B cell (primary cell): Measurements from ENCODE around the gene ATAD3C. TPM values are rescaled to one million over a fixed set of nuclear protein-coding genes. Genes with fewer than 3 reads are reported as not detected.
"Not testable (repeated sequence)": the region's sequence is repeated elsewhere in the genome, so short reads cannot be mapped to it uniquely, and the experiment has no call there.

Experiments used
- ATAC-seq: fragments of 200-7000 bp; cut with Tn5 transposase; one replicate; pipeline ENCODE4 v1.10.0; 2021; ENCODE audit warnings: low read depth, mild to moderate bottlenecking, moderate number of reproducible peaks, moderate library complexity
- CTCF ChIA-PET: fragments of 350-600 bp; sonication (Branson Sonifier 250); formaldehyde crosslinking; loops from one replicate; lab custom pipeline; 2021; ENCODE audit warnings: antibody characterized with exemption, inconsistent platforms; lab: Charles Lee
- POLR2A ChIA-PET: fragments of 350-600 bp; sonication (Branson Sonifier 250); formaldehyde crosslinking; loops from one replicate; lab custom pipeline; 2021; ENCODE audit warnings: antibody characterized with exemption; lab: Charles Lee
- DNase-seq: peaks from one replicate; pipeline ENCODE4 v3.0.0; 2013
- H2AFZ ChIP-seq: 2 replicates; pipeline ENCODE4 v1.6.1; 2012; ENCODE audit warnings: mild to moderate bottlenecking, low read depth, low read length; ENCODE audit not compliant: insufficient read depth, poor library complexity, severe bottlenecking
- H3K27ac ChIP-seq, 2 donors: 1 replicate in 1 of 2; 2 replicates in 1 of 2; pipeline ENCODE4 v1.5.1; 2012 to 2013; ENCODE audit warnings: low read length in 2 of 2, mild to moderate bottlenecking in 2 of 2, moderate library complexity in 1 of 2
- H3K27me3 ChIP-seq, 4 experiments: fragments of 200-600 bp in 1 of 4; sonication (generic) in 1 of 4; replicated peaks in 1 of 4; 1 replicate in 2 of 4; 2 replicates in 2 of 4; pipeline versions ENCODE4 v1.6.1 to v1.7.0; 2013 to 2016; ENCODE audit warnings: low read length in 3 of 4, mild to moderate bottlenecking in 2 of 4, mixed read lengths in 1 of 4, moderate library complexity in 1 of 4; ENCODE audit not compliant: insufficient read depth in 4 of 4, control insufficient read depth in 3 of 4; ENCODE audit errors: control extremely low read depth in 1 of 4
- H3K36me3 ChIP-seq, 2 experiments: replicated peaks in 1 of 2; 1 replicate in 1 of 2; 2 replicates in 1 of 2; pipeline versions ENCODE4 v1.6.1 to v1.7.1; 2013; ENCODE audit warnings: low read length in 1 of 2; ENCODE audit not compliant: insufficient read depth in 2 of 2, control insufficient read depth in 1 of 2; ENCODE audit errors: control extremely low read depth in 1 of 2, extremely low read depth in 1 of 2
- H3K4me1 ChIP-seq, 2 donors: fragments of 200-600 bp in 1 of 2; sonication (generic) in 1 of 2; 1 replicate in 1 of 2; 2 replicates in 1 of 2; pipeline versions ENCODE4 v1.5.1 to v1.6.1; 2013 to 2017; ENCODE audit warnings: low read length in 2 of 2; ENCODE audit not compliant: control insufficient read depth in 2 of 2, insufficient read depth in 2 of 2
- H3K4me2 ChIP-seq: replicated peaks from 2 replicates; pipeline ENCODE3; 2012; ENCODE audit warnings: mild to moderate bottlenecking, low read depth, low read length; ENCODE audit not compliant: poor library complexity, severe bottlenecking
- H3K4me3 ChIP-seq, 5 experiments: fragments of 200-600 bp in 1 of 5; sonication (generic) in 1 of 5; 1 replicate in 3 of 5; 2 replicates in 2 of 5; pipeline versions ENCODE4 v1.5.1 to v1.7.0; 2011 to 2016; ENCODE audit warnings: low read length in 4 of 5, mild to moderate bottlenecking in 4 of 5, low read depth in 2 of 5, control low read depth in 1 of 5, moderate library complexity in 1 of 5; ENCODE audit not compliant: insufficient read depth in 1 of 5; ENCODE audit errors: control extremely low read depth in 1 of 5, extremely low read depth in 1 of 5
- H3K79me2 ChIP-seq: fragments of 200-600 bp; sonication (generic); one replicate; pipeline ENCODE4 v1.6.0; 2016; ENCODE audit warnings: low read length; ENCODE audit not compliant: control insufficient read depth, insufficient read depth
- H3K9ac ChIP-seq: fragments of 200-600 bp; sonication (generic); 2 replicates; pipeline ENCODE4 v1.6.1; 2017; ENCODE audit warnings: mild to moderate bottlenecking, low read length, moderate library complexity
- H3K9me3 ChIP-seq, 3 donors: one replicate each; pipeline versions ENCODE4 v1.6.1 to v1.7.1; 2013; ENCODE audit warnings: low read length in 2 of 3; ENCODE audit not compliant: control insufficient read depth in 2 of 3, insufficient read depth in 1 of 3; ENCODE audit errors: control extremely low read depth in 1 of 3
- H4K20me1 ChIP-seq: 2 replicates; pipeline ENCODE4 v1.6.0; 2012; ENCODE audit warnings: mild to moderate bottlenecking, low read length; ENCODE audit not compliant: insufficient read depth, control insufficient read depth, poor library complexity, severe bottlenecking
- H3K27ac Mint-ChIP-seq: one replicate; pipeline ENCODE4 v1.8.0; 2021; ENCODE audit warnings: mixed read lengths
- H3K27me3 Mint-ChIP-seq: one replicate; pipeline ENCODE4 v1.8.0; 2021; ENCODE audit warnings: mixed read lengths
- H3K4me1 Mint-ChIP-seq: one replicate; pipeline ENCODE4 v1.8.0; 2021; ENCODE audit warnings: mixed read lengths
- H3K4me3 Mint-ChIP-seq: one replicate; pipeline ENCODE4 v1.8.0; 2021; ENCODE audit warnings: mixed read lengths
- H3K9me3 Mint-ChIP-seq: one replicate; pipeline ENCODE4 v1.8.0; 2022; ENCODE audit warnings: mixed read lengths; ENCODE audit not compliant: insufficient read depth
- CTCF ChIP-seq: fragments of 200-600 bp; IDR thresholded peaks from one replicate; pipeline ENCODE4 v1.8.0; 2022; ENCODE audit warnings: antibody characterized with exemption, mild to moderate bottlenecking
- EZH2 ChIP-seq: IDR thresholded peaks from 2 replicates; pipeline ENCODE4 v1.6.1; 2012; ENCODE audit warnings: borderline replicate concordance, low read depth, mild to moderate bottlenecking, moderate library complexity, low read length; ENCODE audit not compliant: insufficient read depth, poor library complexity, severe bottlenecking
- WGBS: methylation state at CpG from one replicate; pipeline ENCODE4 v1.1.5; 2013; ENCODE audit warnings: missing lambda C conversion rate; ENCODE audit not compliant: insufficient coverage; 5-methylcytosine and 5-hydroxymethylcytosine counted together
- intact Hi-C: fragments of 100-400 bp; cut with micrococcal nuclease; formaldehyde crosslinking; loops from one replicate; pipeline ENCODE4 v1.10.0; 2022
- polyA plus RNA-seq: library from polyadenylated mRNA; depleted of rRNA; stranded (reverse); fragments of >200 nt; gene quantifications from 2 replicates; pipeline ENCODE4 v1.2.3, GENCODE V29; 2012
- total RNA-seq, 2 donors: library from RNA; stranded (reverse); fragments of 120-200 nt in 1 of 2; gene quantifications; 1 replicate in 1 of 2; 2 replicates in 1 of 2; pipeline versions ENCODE4 v1.2.3 to v1.2.4, GENCODE V29; 2013 to 2022

ATAD3C gene
- total and polyA plus RNA-seq, 2 donors (not counting 1 experiment from before 2014, with no cell fraction given): 0.20 to 1.1 TPM

- DNase-seq (peak; percentile 11), ATAC-seq (no peak)
- no peak overlapping the region for H2AFZ ChIP-seq
- peaks cover 0 to 6% (median 0%) of the 10 kb centered on the region in 3 donors for H3K9me3 ChIP-seq
- ChIA-PET CTCF (interaction anchor here (2.3 kb wide), 1 partner anchor 13 kb away, joined by 9 read pairs; no protein-coding TSS in a partner anchor), POLR2A (no interaction called here)
- Mint-ChIP-seq H3K27me3 (peaks cover 30% of the 10 kb centered on the region), H3K4me3 (peak overlapping the region; percentile 47), H3K9me3 (no peaks in the 10 kb centered on the region), H3K4me1 (peaks cover 3% of the 10 kb centered on the region), H3K27ac (no peak overlapping the region)
- no peak overlapping the region for H3K4me2 ChIP-seq
- TF ChIP-seq EZH2: no peak
- TF ChIP-seq CTCF: no peak
- H3K27ac ChIP-seq: no peak overlapping the region
- no peaks in the 10 kb centered on the region for H3K36me3 ChIP-seq
- intact Hi-C loops: no loop called here
- H3K79me2 ChIP-seq: no peaks in the 10 kb centered on the region
- peaks cover 0 to 35% (median 5%) of the 10 kb centered on the region in 4 experiments for H3K27me3 ChIP-seq
- 80% methylated on average over 19 of the region's 19 CpGs for WGBS
- H3K4me3 ChIP-seq: no peak overlapping the region
- no peak overlapping the region for H3K9ac ChIP-seq
- peaks cover 0 to 5% of the 10 kb centered on the region in 2 donors for H3K4me1 ChIP-seq
- no peaks in the 10 kb centered on the region for H4K20me1 ChIP-seq
Observed at GRCh38 chr1:1428174-1428573, 21.3 kb upstream of the ATAD3C start.

DNA sequence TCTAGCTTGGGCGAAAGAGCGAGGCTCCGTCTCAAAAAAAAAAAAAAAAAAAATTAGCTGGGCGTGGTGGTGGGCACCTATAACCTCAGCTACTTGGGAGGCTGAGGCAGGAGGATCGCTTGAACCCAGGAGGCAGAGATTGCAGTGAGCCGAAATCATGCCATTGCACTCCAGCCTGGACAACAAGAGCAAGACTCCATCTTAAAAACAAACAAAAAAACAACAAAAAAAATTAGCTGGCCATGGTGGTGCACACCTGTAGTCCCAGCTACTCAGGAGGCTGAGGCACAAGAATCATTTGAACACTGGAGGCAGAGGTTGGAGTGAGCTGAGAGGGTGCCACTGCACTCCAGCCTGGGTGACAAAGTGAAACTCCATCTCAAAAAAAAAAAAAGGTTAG, 20.5 kb upstream of the ATAD3C start:
- H3K27ac Mint-ChIP-seq: not testable (repeated sequence)

More for the DNA sequence above, 20.5 kb upstream of the ATAD3C start:
- DNase-seq, H3K27ac ChIP-seq, H3K4me1 Mint-ChIP-seq, H3K9me3 Mint-ChIP-seq, H3K79me2 ChIP-seq, H2AFZ ChIP-seq, H3K4me2 ChIP-seq, H4K20me1 ChIP-seq, H3K9ac ChIP-seq, H3K4me3 Mint-ChIP-seq, H3K4me3 ChIP-seq, intact Hi-C loops, ATAC-seq, H3K36me3 ChIP-seq, POLR2A ChIA-PET: not testable (repeated sequence)
- H3K27me3 Mint-ChIP-seq: peaks cover 32% of the 10 kb centered on the region
- H3K9me3 ChIP-seq: peaks cover 0 to 12% (median 0%) of the 10 kb centered on the region in 3 donors
- WGBS: 100% methylated on average over 2 of the region's 6 CpGs
- H3K4me1 ChIP-seq: peaks cover 8 to 13% of the 10 kb centered on the region in 2 donors
- CTCF ChIA-PET: interaction anchor here (2.3 kb wide), 1 partner anchor 12 kb away, joined by 9 read pairs; no protein-coding TSS in a partner anchor
- peaks cover 0 to 42% (median 9%) of the 10 kb centered on the region in 4 experiments for H3K27me3 ChIP-seq
